CD1c-positive myeloid dendritic cell (primary cell): ENCODE measurements around the gene IL18R1.

ENCODE experiments used
- DNase-seq: peaks from one replicate; pipeline ENCODE4 v3.0.0-alpha.2; 2016; ENCODE audit errors: extremely low spot score

The IL18R1 gene

GRCh38 chr2:102434655-102435381 lies 79.2 kb downstream of the IL18R1 start:
- DNase-seq, result no peak

GRCh38 chr2:102435741-102436140 lies 80.1 kb downstream of the IL18R1 start:
- peak; percentile 25 for DNase-seq

GRCh38 chr2:102436323-102436722 lies 80.7 kb downstream of the IL18R1 start:
- DNase-seq, result peak; percentile 27

- DNase-seq, result no peak
Measured at GRCh38 chr2:102437122-102437521, 81.5 kb downstream of the IL18R1 start.

GRCh38 chr2:102438111-102438510 lies 82.5 kb downstream of the IL18R1 start:
- DNase-seq, result no peak

- no peak for DNase-seq
Measured at GRCh38 chr2:102438578-102438977, 83.0 kb downstream of the IL18R1 start.

- DNase-seq, result no peak
Measured at GRCh38 chr2:102439065-102439695, 83.6 kb downstream of the IL18R1 start.

- peak; percentile 64 for DNase-seq
Measured at GRCh38 chr2:102442967-102443828, 87.6 kb downstream of the IL18R1 start.

- DNase-seq, result no peak
Measured at GRCh38 chr2:102444233-102444632, 88.6 kb downstream of the IL18R1 start.

- no peak for DNase-seq
Measured at GRCh38 chr2:102446936-102447335, 91.3 kb downstream of the IL18R1 start.
